Measurements from ENCODE around the gene GSG1L. TPM values are rescaled to one million over a fixed set of nuclear protein-coding genes. Genes with fewer than 3 reads are reported as not detected.

Gene GSG1L
- total RNA-seq, 4 donors from 2014 or later: not detected

DNA sequence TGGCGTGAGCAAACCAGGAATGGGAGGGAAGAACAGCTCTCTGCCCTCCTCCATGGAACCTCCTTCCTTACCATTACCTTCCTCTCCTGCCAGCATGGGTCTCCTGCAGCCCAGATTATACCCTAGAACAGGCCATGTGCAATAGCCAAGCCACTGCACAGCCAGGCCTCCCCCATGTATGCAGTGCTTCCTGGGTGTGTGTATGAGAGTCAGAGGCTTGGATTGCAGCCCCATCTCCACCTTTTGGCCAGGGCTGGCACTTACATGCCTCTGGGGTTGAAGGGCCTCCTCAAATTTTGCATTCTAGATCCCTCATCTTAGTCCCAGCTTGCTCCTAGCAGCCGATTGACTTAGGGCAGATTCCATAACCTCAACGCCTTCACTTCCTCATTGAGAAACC is 133.7 kb downstream of the GSG1L start:
- TF ChIP-seq, protein P1, sequence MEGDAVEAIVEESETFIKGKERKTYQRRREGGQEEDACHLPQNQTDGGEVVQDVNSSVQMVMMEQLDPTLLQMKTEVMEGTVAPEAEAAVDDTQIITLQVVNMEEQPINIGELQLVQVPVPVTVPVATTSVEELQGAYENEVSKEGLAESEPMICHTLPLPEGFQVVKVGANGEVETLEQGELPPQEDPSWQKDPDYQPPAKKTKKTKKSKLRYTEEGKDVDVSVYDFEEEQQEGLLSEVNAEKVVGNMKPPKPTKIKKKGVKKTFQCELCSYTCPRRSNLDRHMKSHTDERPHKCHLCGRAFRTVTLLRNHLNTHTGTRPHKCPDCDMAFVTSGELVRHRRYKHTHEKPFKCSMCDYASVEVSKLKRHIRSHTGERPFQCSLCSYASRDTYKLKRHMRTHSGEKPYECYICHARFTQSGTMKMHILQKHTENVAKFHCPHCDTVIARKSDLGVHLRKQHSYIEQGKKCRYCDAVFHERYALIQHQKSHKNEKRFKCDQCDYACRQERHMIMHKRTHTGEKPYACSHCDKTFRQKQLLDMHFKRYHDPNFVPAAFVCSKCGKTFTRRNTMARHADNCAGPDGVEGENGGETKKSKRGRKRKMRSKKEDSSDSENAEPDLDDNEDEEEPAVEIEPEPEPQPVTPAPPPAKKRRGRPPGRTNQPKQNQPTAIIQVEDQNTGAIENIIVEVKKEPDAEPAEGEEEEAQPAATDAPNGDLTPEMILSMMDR (IDR thresholded peaks at IDR 0.05): no peak
- ATAC-seq (ENCODE audit: low FRiP score) (no peak), DNase-seq (ENCODE audit: low spot score) (no peak)

DNA sequence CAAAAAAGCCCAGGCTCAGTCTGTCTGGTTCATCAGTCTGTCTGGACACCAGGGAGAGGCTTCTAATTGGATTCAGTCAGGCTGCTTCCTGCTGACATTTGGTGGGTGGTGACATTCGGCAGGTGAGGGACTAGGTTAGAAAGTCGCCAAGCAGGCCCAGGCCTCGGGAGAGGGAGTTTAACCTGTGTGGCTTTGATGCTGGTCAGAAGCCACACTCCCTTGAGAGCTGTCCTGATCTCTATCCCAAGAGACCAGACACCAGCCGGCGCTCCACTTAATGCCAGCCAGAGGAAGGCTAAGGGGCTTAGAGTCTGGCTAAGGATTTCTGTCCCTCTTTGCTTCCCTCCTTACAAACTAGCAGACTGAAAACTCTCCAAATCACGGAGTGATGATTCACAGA is 135.0 kb downstream of the GSG1L start:
- ATAC-seq (ENCODE audit: low FRiP score) (no peak), DNase-seq (ENCODE audit: low spot score) (no peak)
- TF ChIP-seq, protein P1 (IDR thresholded peaks at IDR 0.05): no peak

DNA sequence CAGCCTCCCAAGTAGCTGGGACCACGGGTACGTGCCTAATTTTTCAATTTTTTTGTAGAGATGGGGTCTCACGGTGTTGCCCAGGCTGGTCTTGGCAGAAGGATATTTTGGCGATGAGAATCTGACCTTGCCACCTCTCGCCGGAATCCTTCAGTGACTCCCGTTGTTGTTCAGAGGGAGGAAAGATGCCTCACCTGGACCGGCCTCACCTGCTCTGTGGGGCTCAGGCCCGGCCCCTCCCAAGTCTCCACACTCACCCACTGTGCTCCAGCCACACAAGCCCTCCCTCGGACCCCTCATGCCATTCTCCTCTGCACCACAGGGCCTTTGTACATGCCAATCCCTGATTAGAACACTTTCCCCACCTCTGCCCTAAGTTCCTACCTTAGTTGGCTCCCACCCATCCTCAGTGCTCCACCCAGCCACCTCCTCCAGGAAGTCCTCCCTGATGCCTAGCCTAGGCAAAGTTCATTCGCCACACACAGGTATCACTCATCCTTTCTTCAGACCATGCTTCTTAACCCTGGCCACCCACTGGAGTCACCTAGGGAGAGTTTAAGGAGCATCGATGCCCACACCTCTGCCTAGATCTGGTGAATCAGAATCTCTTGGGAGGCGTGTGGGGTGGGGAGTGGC is 136.1 kb downstream of the GSG1L start:
- TF ChIP-seq, protein P1 (IDR thresholded peaks at IDR 0.05): no peak
- DNase-seq (ENCODE audit: low spot score): no peak
- ATAC-seq (ENCODE audit: low FRiP score): no peak

DNA sequence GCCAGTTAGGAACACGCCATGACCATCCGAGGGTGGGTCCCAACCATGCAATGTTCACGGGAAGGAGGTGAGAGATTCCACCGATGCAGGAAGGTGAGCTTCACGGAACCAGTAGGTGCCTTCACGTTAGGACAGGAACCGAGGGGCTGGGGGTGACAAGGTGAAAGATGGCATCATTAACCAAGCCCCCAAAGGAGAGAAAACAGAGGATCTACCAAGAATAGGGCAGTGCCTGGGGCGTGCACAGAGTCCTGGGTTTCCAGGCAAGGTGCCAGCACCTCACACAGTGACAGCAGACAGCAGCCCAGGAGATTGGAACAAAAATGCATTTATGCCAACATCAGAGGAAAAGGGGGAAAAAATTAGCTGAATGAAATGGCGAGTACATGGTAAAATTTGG is 137.9 kb downstream of the GSG1L start:
- ATAC-seq (ENCODE audit: low FRiP score) (no peak), DNase-seq (ENCODE audit: low spot score) (no peak)
- TF ChIP-seq, protein P1 (IDR thresholded peaks at IDR 0.05): no peak

DNA sequence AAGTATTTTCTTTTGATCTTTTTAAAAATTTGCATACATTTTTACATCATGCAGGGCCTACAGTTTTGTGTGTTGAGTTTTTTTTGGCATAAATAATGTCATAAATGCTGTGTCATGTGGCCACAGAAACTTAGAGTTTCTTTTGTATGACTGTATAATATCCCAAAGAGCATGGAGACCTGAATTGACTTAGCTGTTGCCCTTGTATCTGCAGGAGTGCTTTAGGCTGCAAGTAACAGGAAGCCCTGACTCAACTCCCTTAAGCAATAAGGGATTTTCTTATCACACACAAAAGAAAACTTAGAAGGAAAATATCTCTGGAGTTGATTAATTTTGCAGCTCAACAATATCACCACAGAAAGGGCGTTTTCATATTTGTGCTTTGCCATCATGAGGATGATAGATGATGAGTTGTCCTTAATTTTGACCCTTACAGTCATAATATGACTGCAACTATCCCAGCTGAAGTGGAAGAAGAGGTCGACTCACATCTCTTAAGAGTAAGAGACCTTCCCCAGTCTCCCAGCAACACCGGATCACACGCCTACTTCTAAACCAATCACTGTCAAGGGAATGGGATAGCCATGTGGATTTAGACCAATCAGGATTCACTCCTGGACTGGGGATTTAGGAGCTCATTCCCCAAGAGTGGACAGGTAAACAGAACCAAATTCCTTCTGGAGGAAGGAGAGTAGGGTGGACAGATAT is 138.9 kb downstream of the GSG1L start:
- TF ChIP-seq, protein P1 (IDR thresholded peaks at IDR 0.05): no peak
- DNase-seq (ENCODE audit: low spot score) (no peak), ATAC-seq (ENCODE audit: low FRiP score) (no peak)

DNA sequence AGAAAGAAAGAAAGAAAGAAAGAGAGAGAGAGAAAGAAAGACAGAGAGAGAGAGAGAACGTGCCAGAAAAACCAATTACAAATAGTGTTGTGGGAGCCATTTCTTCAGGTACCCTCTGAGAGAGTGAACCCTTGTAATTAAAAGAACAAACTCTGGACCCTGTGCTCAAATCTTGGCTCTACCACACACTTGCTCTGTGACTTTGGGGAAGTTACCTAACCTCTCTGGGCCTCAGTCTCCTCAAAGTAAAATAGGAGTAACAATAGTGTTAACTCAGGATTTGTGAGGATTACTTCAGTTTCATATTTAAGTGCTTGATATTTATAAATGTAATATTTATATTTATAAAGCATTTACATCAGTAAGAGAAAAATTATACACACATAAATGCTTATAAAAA is 139.8 kb downstream of the GSG1L start:
- no peak for DNase-seq (ENCODE audit: low spot score)
- ATAC-seq (ENCODE audit: low FRiP score): no peak
- TF ChIP-seq, protein P1 (IDR thresholded peaks at IDR 0.05): no peak

DNA sequence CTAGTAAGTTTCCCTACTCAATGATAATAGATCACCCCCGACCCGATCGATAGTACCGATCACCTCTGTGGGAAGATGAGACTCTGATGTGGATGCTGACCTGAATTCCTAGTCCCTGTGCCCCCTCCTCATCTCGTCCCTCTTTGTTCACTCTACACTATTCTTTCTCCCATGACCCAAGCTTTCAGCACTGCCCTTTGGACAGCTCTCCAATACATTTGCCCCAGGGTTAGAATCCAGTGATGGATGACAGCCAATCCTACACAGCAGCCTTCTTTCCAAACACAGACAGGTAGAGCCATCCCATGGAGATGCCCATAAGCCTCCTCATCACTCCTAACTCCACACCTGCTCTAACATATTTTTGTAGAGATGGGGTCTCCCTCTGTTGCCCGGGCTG is 141.1 kb downstream of the GSG1L start:
- DNase-seq (ENCODE audit: low spot score): no peak
- TF ChIP-seq, protein P1 (IDR thresholded peaks at IDR 0.05): no peak
- ATAC-seq (ENCODE audit: low FRiP score): no peak

Measured in omental fat pad (tissue), 4 donors.